Measurements from ENCODE around the gene SLC9A9. TPM values are rescaled to one million over a fixed set of nuclear protein-coding genes. Genes with fewer than 3 reads are reported as not detected.
A peak's percentile ranks its signal among the peaks of the same experiment; 100 is the strongest.

The SLC9A9 gene
- total and polyA plus RNA-seq, 2 donors from 2014 or later: 3.7 to 16.5 TPM

- intact Hi-C loops (cut with DNase I): no loop called here
- no peak overlapping the region for H3K9ac ChIP-seq (ENCODE audit: low read length in 3 of 3)
Measured at GRCh38 chr3:143644370-143645089, 203.7 kb downstream of the SLC9A9 start.

GRCh38 chr3:143643905-143644304 is 204.4 kb downstream of the SLC9A9 start:
- Histone ChIP-seq H3K4me1 (ENCODE audit: control insufficient read depth in 2 of 3, insufficient read depth in 2 of 3, low read depth in 1 of 3, low read length in 3 of 3) (no peaks in the 10 kb centered on the region), H3K4me3 (ENCODE audit: low read length in 3 of 3) (peak overlapping the region in 1 of 3 donors; percentile 5), H3K36me3 (ENCODE audit: control insufficient read depth in 2 of 3, insufficient read depth in 3 of 3, low read length in 3 of 3) (no peaks in the 10 kb centered on the region), H3K27me3 (ENCODE audit: control insufficient read depth, insufficient read depth, low read length) (no peaks in the 10 kb centered on the region), H3K27ac (ENCODE audit: low read depth in 2 of 2, low read length in 2 of 2) (no peak overlapping the region), H3K9me3 (ENCODE audit: control insufficient read depth in 2 of 3, insufficient read depth in 1 of 3, low read length in 3 of 3) (no peaks in the 10 kb centered on the region), H3K9ac (ENCODE audit: low read length in 3 of 3) (no peak overlapping the region)
- DNase-seq (no peak), FAIRE-seq (no peak)
- intact Hi-C loops (cut with DNase I): no loop called here
- no peak for TF ChIP-seq CTCF (IDR thresholded peaks at IDR 0.05; ENCODE audit: borderline replicate concordance, extremely low read depth, insufficient read depth)

More at GRCh38 chr3:143644370-143645089, 203.7 kb downstream of the SLC9A9 start:
- Histone ChIP-seq H3K27me3 (ENCODE audit: control insufficient read depth, insufficient read depth, low read length) (no peaks in the 10 kb centered on the region), H3K27ac (ENCODE audit: low read depth in 2 of 2, low read length in 2 of 2) (no peak overlapping the region), H3K4me3 (ENCODE audit: low read length in 3 of 3) (peak overlapping the region in 1 of 3 donors; percentile 5), H3K9me3 (ENCODE audit: control insufficient read depth in 2 of 3, insufficient read depth in 1 of 3, low read length in 3 of 3) (no peaks in the 10 kb centered on the region), H3K4me1 (ENCODE audit: control insufficient read depth in 2 of 3, insufficient read depth in 2 of 3, low read depth in 1 of 3, low read length in 3 of 3) (no peaks in the 10 kb centered on the region), H3K36me3 (ENCODE audit: control insufficient read depth in 2 of 3, insufficient read depth in 3 of 3, low read length in 3 of 3) (no peaks in the 10 kb centered on the region)
- FAIRE-seq (peak; percentile 73), DNase-seq (peak in 4 of 5 donors; percentile 71 to 91 (median 83))
- peak; percentile 73 for TF ChIP-seq CTCF (IDR thresholded peaks at IDR 0.05; ENCODE audit: borderline replicate concordance, extremely low read depth, insufficient read depth)

GRCh38 chr3:143640774-143641173 is 207.5 kb downstream of the SLC9A9 start:
- Histone ChIP-seq H3K27ac (ENCODE audit: low read depth in 2 of 2, low read length in 2 of 2) (no peak overlapping the region), H3K27me3 (ENCODE audit: control insufficient read depth, insufficient read depth, low read length) (no peaks in the 10 kb centered on the region), H3K36me3 (ENCODE audit: control insufficient read depth in 2 of 3, insufficient read depth in 3 of 3, low read length in 3 of 3) (no peaks in the 10 kb centered on the region), H3K9me3 (ENCODE audit: control insufficient read depth in 2 of 3, insufficient read depth in 1 of 3, low read length in 3 of 3) (peaks cover 0 to 13% (median 0%) of the 10 kb centered on the region in 3 donors), H3K4me1 (ENCODE audit: control insufficient read depth in 2 of 3, insufficient read depth in 2 of 3, low read depth in 1 of 3, low read length in 3 of 3) (no peaks in the 10 kb centered on the region), H3K4me3 (ENCODE audit: low read length in 3 of 3) (no peak overlapping the region), H3K9ac (ENCODE audit: low read length in 3 of 3) (no peak overlapping the region)
- no peak for DNase-seq
- TF ChIP-seq CTCF (IDR thresholded peaks at IDR 0.05; ENCODE audit: borderline replicate concordance, extremely low read depth, insufficient read depth): no peak
- no peak for FAIRE-seq
- intact Hi-C loops (cut with DNase I): no loop called here
